PC-3 (cell line): Measurements from ENCODE around the gene LHFPL2.

Source experiments
- CTCF ChIP-seq: fragments of 300-600 bp; sonication (generic); conservative IDR thresholded peaks from 2 replicates; pipeline ENCODE4 v1.5.1; 2017; ENCODE audit warnings: antibody characterized with exemption, low read depth, mild to moderate bottlenecking, low read length
- EZH2 ChIP-seq: fragments of 300-600 bp; sonication (generic); IDR thresholded peaks from one replicate; pipeline ENCODE4 v1.6.1; 2017; ENCODE audit warnings: antibody characterized with exemption, mild to moderate bottlenecking, low read length; ENCODE audit not compliant: unreplicated experiment

GRCh38 chr5:78527925-78528324 lies 120.6 kb downstream of the LHFPL2 start:
- no peak for TF ChIP-seq CTCF
- no peak for TF ChIP-seq EZH2
